GM23338 (cell line): ENCODE measurements around the gene CCNB3. TPM values are rescaled to one million over a fixed set of nuclear protein-coding genes. Genes with fewer than 3 reads are reported as not detected.
A peak's percentile ranks its signal among the peaks of the same experiment; 100 is the strongest.

Source experiments
- ATAC-seq: fragments of 200-7000 bp; cut with Tn5 transposase; 3 replicates; pipeline ENCODE4 v1.9.1; 2020
- DNase-seq: peaks from one replicate; pipeline ENCODE4 v3.0.0-alpha.2; 2015; ENCODE audit warnings: low spot score
- H2AFZ ChIP-seq: fragments of 200-600 bp; sonication (generic); 2 replicates; pipeline ENCODE4 v1.8.0; 2016; ENCODE audit warnings: antibody characterized with exemption, mild to moderate bottlenecking, moderate library complexity
- H3F3A ChIP-seq: fragments of 200-600 bp; sonication (generic); replicated peaks from 2 replicates; pipeline ENCODE4 v1.8.0; 2017; ENCODE audit warnings: antibody characterized with exemption, mixed run types, low read depth
- H3K27ac ChIP-seq: fragments of 200-600 bp; sonication (generic); 2 replicates; pipeline ENCODE4 v1.6.1; 2016; ENCODE audit warnings: low read depth
- H3K27me3 ChIP-seq: fragments of 200-600 bp; sonication (generic); 2 replicates; pipeline ENCODE4 v1.8.0; 2016; ENCODE audit warnings: mild to moderate bottlenecking, mixed run types, moderate library complexity; ENCODE audit not compliant: insufficient read depth
- H3K36me3 ChIP-seq: fragments of 200-600 bp; sonication (generic); 2 replicates; pipeline ENCODE4 v1.8.0; 2016; ENCODE audit warnings: mild to moderate bottlenecking; ENCODE audit not compliant: insufficient read depth
- H3K4me1 ChIP-seq: fragments of 200-600 bp; sonication (generic); 2 replicates; pipeline ENCODE4 v1.8.0; 2016; ENCODE audit warnings: mild to moderate bottlenecking, moderate library complexity; ENCODE audit not compliant: insufficient read depth
- H3K4me2 ChIP-seq: fragments of 200-600 bp; sonication (generic); 2 replicates; pipeline ENCODE4 v1.7.1; 2017; ENCODE audit warnings: mixed run types
- H3K4me3 ChIP-seq: fragments of 200-600 bp; sonication (generic); 2 replicates; pipeline ENCODE4 v1.6.1; 2016; ENCODE audit warnings: mixed run types
- H3K79me2 ChIP-seq: fragments of 200-600 bp; sonication (generic); replicated peaks from 2 replicates; pipeline ENCODE4 v1.8.0; 2017; ENCODE audit warnings: mild to moderate bottlenecking; ENCODE audit not compliant: insufficient read depth
- H3K9me2 ChIP-seq: fragments of 200-600 bp; sonication (generic); 2 replicates; pipeline ENCODE4 v1.8.0; 2017; ENCODE audit not compliant: insufficient read depth
- H4K20me1 ChIP-seq: fragments of 200-600 bp; sonication (generic); replicated peaks from 2 replicates; pipeline ENCODE4 v1.8.0; 2017; ENCODE audit warnings: mild to moderate bottlenecking; ENCODE audit not compliant: insufficient read depth
- H3K27ac Mint-ChIP-seq: 2 replicates; pipeline ENCODE4 v1.8.0; 2020; ENCODE audit warnings: inconsistent platforms, mild to moderate bottlenecking, moderate library complexity, mixed read lengths
- H3K27me3 Mint-ChIP-seq: 3 replicates; pipeline ENCODE4 v1.8.0; 2022; ENCODE audit warnings: low read depth, mild to moderate bottlenecking, moderate library complexity, mixed read lengths, inconsistent platforms; ENCODE audit not compliant: insufficient read depth, poor library complexity
- H3K36me3 Mint-ChIP-seq: 3 replicates; pipeline ENCODE4 v1.8.0; 2021; ENCODE audit warnings: low read depth, mild to moderate bottlenecking, inconsistent platforms, moderate library complexity, mixed read lengths
- H3K4me1 Mint-ChIP-seq: 3 replicates; pipeline ENCODE4 v1.8.0; 2020; ENCODE audit warnings: mild to moderate bottlenecking, inconsistent platforms, mixed read lengths
- H3K4me3 Mint-ChIP-seq: 3 replicates; pipeline ENCODE4 v1.8.0; 2021; ENCODE audit warnings: moderate library complexity, mild to moderate bottlenecking, inconsistent platforms, mixed read lengths
- H3K9me3 Mint-ChIP-seq: 3 replicates; pipeline ENCODE4 v1.8.0; 2020; ENCODE audit warnings: moderate library complexity, mild to moderate bottlenecking, inconsistent platforms, mixed read lengths
- CREB1 ChIP-seq: fragments of 250-450 bp; sonication (Bioruptor Pico); IDR thresholded peaks from 2 replicates; pipeline ENCODE4 v1.5.0; 2020; ENCODE audit warnings: low read depth, mild to moderate bottlenecking, moderate library complexity
- CTCF ChIP-seq, 2 experiments: fragments of 200-600 bp in 1 of 2; sonication (generic) in 1 of 2; conservative IDR thresholded peaks; 2 replicates each; pipeline versions ENCODE4 v1.5.1 to v1.6.1; 2016 to 2017; ENCODE audit warnings: antibody characterized with exemption in 2 of 2, low read depth in 2 of 2, mild to moderate bottlenecking in 2 of 2, moderate library complexity in 1 of 2
- EZH2 ChIP-seq: fragments of 200-600 bp; sonication (generic); IDR thresholded peaks from one replicate; pipeline ENCODE4 v1.8.0; 2017; ENCODE audit warnings: antibody characterized with exemption, mild to moderate bottlenecking, low read depth; ENCODE audit not compliant: unreplicated experiment
- EZH2phosphoT487 ChIP-seq: fragments of 200-600 bp; sonication (generic); IDR thresholded peaks from one replicate; pipeline ENCODE4 v1.8.1; 2018; ENCODE audit warnings: antibody characterized with exemption; ENCODE audit not compliant: unreplicated experiment
- JUNB ChIP-seq: IDR thresholded peaks from one replicate; pipeline ENCODE4 v1.6.1; 2016; ENCODE audit warnings: antibody characterized with exemption; ENCODE audit not compliant: unreplicated experiment
- NANOG ChIP-seq: IDR thresholded peaks from 2 replicates; pipeline ENCODE4 v1.6.1; 2016; ENCODE audit warnings: antibody characterized with exemption, borderline replicate concordance
- POLR2AphosphoS5 ChIP-seq: IDR thresholded peaks from 2 replicates; pipeline ENCODE4 v1.6.1; 2016; ENCODE audit warnings: antibody characterized with exemption, low read depth
- STAT1 ChIP-seq: IDR thresholded peaks from one replicate; pipeline ENCODE4 v1.6.1; 2016; ENCODE audit warnings: antibody characterized with exemption; ENCODE audit not compliant: unreplicated experiment
- long read RNA-seq: library from polyadenylated mRNA; unstranded; transcript quantifications from one replicate; pipeline ENCODE4 v2.0.0, GENCODE V29; 2020; ENCODE audit not compliant: unreplicated experiment
- polyA plus RNA-seq: library from polyadenylated mRNA; unstranded; fragments of >200 nt; fragmentation: Nextera tagmentation; extraction: Ambion mirVana; gene quantifications from 2 replicates; pipeline ENCODE4 v1.2.1, GENCODE V29; 2016
- total RNA-seq: library from RNA; depleted of rRNA; stranded (reverse); fragments of >200 nt; shearing (Covaris generic); gene quantifications from 2 replicates; pipeline ENCODE4 v1.2.3, GENCODE V29; 2014; rRNA removed
- TF ChIP-seq, protein P1 (sequence below): IDR thresholded peaks from one replicate; pipeline ENCODE4 v1.6.1; 2018; ENCODE audit warnings: antibody characterized with exemption; ENCODE audit not compliant: unreplicated experiment

The CCNB3 gene
- 0.74 and 1.2 TPM in 2 replicates for total RNA-seq
- 0.12 and 0.13 TPM in 2 replicates for polyA plus RNA-seq
- long read RNA-seq: 0 reads

GRCh38 chrX:50204364-50204899 is at the start of gene CCNB3:
CCNB3 (plus strand) TSS chrX:50204765; CDS start chrX:50285164, 80,399 bp downstream.
- TF ChIP-seq CTCF (conservative IDR thresholded peaks at IDR 0.05; ENCODE audit: low read depth in 2 of 2) (peak; percentile 64 to 66), STAT1 (no peak)
- Mint-ChIP-seq H3K4me1 (peaks cover 9% of the 10 kb centered on the region), H3K27me3 (no peaks in the 10 kb centered on the region), H3K4me3 (peak within 1 kb of the TSS; percentile 70), H3K27ac (peak within 1 kb of the TSS; percentile 92), H3K36me3 (no peaks in the 10 kb centered on the region), H3K9me3 (no peaks in the 10 kb centered on the region)
- DNase-seq (peak; percentile 79), ATAC-seq (peak; percentile 88)
- peak within 1 kb of the TSS; percentile 80; the same call in 1 of the 2 replicates for H2AFZ ChIP-seq
- peaks cover 4% of the 10 kb centered on the region; the same call in 1 of the 2 replicates for H3K4me1 ChIP-seq
- H3K36me3 ChIP-seq: no peaks in the 10 kb centered on the region
- peak within 1 kb of the TSS; percentile 38 for H3K4me3 ChIP-seq
- no peaks in the 10 kb centered on the region for H3K27me3 ChIP-seq
- peak within 1 kb of the TSS; percentile 67 for H3K4me2 ChIP-seq
- H3K27ac ChIP-seq: no peak within 1 kb of the TSS
- H4K20me1 ChIP-seq: no peaks in the 10 kb centered on the region
- H3K9me2 ChIP-seq: no peaks in the 10 kb centered on the region
- H3K79me2 ChIP-seq: no peaks in the 10 kb centered on the region
- no peaks in the 10 kb centered on the region for H3F3A ChIP-seq

- Histone ChIP-seq H3K27me3 (no peaks in the 10 kb centered on the region), H2AFZ (no peak overlapping the region), H3K27ac (no peak overlapping the region), H3K4me2 (no peak overlapping the region), H3K9me2 (no peaks in the 10 kb centered on the region), H3K79me2 (no peaks in the 10 kb centered on the region), H3F3A (no peaks in the 10 kb centered on the region), H3K36me3 (no peaks in the 10 kb centered on the region), H4K20me1 (no peaks in the 10 kb centered on the region), H3K4me1 (no peaks in the 10 kb centered on the region), H3K4me3 (no peak overlapping the region)
- TF ChIP-seq STAT1 (no peak), EZH2phosphoT487 (no peak), POLR2AphosphoS5 (no peak), EZH2 (no peak), CREB1 (CRISPR knock-in tag) (no peak), JUNB (no peak), NANOG (no peak)
- TF ChIP-seq, protein P1, sequence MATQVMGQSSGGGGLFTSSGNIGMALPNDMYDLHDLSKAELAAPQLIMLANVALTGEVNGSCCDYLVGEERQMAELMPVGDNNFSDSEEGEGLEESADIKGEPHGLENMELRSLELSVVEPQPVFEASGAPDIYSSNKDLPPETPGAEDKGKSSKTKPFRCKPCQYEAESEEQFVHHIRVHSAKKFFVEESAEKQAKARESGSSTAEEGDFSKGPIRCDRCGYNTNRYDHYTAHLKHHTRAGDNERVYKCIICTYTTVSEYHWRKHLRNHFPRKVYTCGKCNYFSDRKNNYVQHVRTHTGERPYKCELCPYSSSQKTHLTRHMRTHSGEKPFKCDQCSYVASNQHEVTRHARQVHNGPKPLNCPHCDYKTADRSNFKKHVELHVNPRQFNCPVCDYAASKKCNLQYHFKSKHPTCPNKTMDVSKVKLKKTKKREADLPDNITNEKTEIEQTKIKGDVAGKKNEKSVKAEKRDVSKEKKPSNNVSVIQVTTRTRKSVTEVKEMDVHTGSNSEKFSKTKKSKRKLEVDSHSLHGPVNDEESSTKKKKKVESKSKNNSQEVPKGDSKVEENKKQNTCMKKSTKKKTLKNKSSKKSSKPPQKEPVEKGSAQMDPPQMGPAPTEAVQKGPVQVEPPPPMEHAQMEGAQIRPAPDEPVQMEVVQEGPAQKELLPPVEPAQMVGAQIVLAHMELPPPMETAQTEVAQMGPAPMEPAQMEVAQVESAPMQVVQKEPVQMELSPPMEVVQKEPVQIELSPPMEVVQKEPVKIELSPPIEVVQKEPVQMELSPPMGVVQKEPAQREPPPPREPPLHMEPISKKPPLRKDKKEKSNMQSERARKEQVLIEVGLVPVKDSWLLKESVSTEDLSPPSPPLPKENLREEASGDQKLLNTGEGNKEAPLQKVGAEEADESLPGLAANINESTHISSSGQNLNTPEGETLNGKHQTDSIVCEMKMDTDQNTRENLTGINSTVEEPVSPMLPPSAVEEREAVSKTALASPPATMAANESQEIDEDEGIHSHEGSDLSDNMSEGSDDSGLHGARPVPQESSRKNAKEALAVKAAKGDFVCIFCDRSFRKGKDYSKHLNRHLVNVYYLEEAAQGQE: no peak
- no peaks in the 10 kb centered on the region for H3K27me3 Mint-ChIP-seq
- no peaks in the 10 kb centered on the region for H3K36me3 Mint-ChIP-seq
- DNase-seq (no peak), ATAC-seq (no peak)
- no peak overlapping the region for H3K27ac Mint-ChIP-seq
- peaks cover 4% of the 10 kb centered on the region; the same call in 1 of the 3 replicates for H3K9me3 Mint-ChIP-seq
- no peak overlapping the region for H3K4me3 Mint-ChIP-seq
- no peaks in the 10 kb centered on the region for H3K4me1 Mint-ChIP-seq
Observed at GRCh38 chrX:50157545-50158135, 46.9 kb upstream of the CCNB3 start.
